GM23338 (cell line): ENCODE data around the gene NAPB. TPM values are rescaled to one million over a fixed set of nuclear protein-coding genes. Genes with fewer than 3 reads are reported as not detected.

Source experiments
- ATAC-seq: fragments of 200-7000 bp; cut with Tn5 transposase; 3 replicates; pipeline ENCODE4 v1.9.1; 2020
- DNase-seq: peaks from one replicate; pipeline ENCODE4 v3.0.0-alpha.2; 2015; ENCODE audit warnings: low spot score
- H2AFZ ChIP-seq: fragments of 200-600 bp; sonication (generic); 2 replicates; pipeline ENCODE4 v1.8.0; 2016; ENCODE audit warnings: antibody characterized with exemption, mild to moderate bottlenecking, moderate library complexity
- H3F3A ChIP-seq: fragments of 200-600 bp; sonication (generic); replicated peaks from 2 replicates; pipeline ENCODE4 v1.8.0; 2017; ENCODE audit warnings: antibody characterized with exemption, mixed run types, low read depth
- H3K27ac ChIP-seq: fragments of 200-600 bp; sonication (generic); 2 replicates; pipeline ENCODE4 v1.6.1; 2016; ENCODE audit warnings: low read depth
- H3K27me3 ChIP-seq: fragments of 200-600 bp; sonication (generic); 2 replicates; pipeline ENCODE4 v1.8.0; 2016; ENCODE audit warnings: mild to moderate bottlenecking, mixed run types, moderate library complexity; ENCODE audit not compliant: insufficient read depth
- H3K36me3 ChIP-seq: fragments of 200-600 bp; sonication (generic); 2 replicates; pipeline ENCODE4 v1.8.0; 2016; ENCODE audit warnings: mild to moderate bottlenecking; ENCODE audit not compliant: insufficient read depth
- H3K4me1 ChIP-seq: fragments of 200-600 bp; sonication (generic); 2 replicates; pipeline ENCODE4 v1.8.0; 2016; ENCODE audit warnings: mild to moderate bottlenecking, moderate library complexity; ENCODE audit not compliant: insufficient read depth
- H3K4me2 ChIP-seq: fragments of 200-600 bp; sonication (generic); 2 replicates; pipeline ENCODE4 v1.7.1; 2017; ENCODE audit warnings: mixed run types
- H3K4me3 ChIP-seq: fragments of 200-600 bp; sonication (generic); 2 replicates; pipeline ENCODE4 v1.6.1; 2016; ENCODE audit warnings: mixed run types
- H3K79me2 ChIP-seq: fragments of 200-600 bp; sonication (generic); replicated peaks from 2 replicates; pipeline ENCODE4 v1.8.0; 2017; ENCODE audit warnings: mild to moderate bottlenecking; ENCODE audit not compliant: insufficient read depth
- H3K9me2 ChIP-seq: fragments of 200-600 bp; sonication (generic); 2 replicates; pipeline ENCODE4 v1.8.0; 2017; ENCODE audit not compliant: insufficient read depth
- H4K20me1 ChIP-seq: fragments of 200-600 bp; sonication (generic); replicated peaks from 2 replicates; pipeline ENCODE4 v1.8.0; 2017; ENCODE audit warnings: mild to moderate bottlenecking; ENCODE audit not compliant: insufficient read depth
- H3K27ac Mint-ChIP-seq: 2 replicates; pipeline ENCODE4 v1.8.0; 2020; ENCODE audit warnings: inconsistent platforms, mild to moderate bottlenecking, moderate library complexity, mixed read lengths
- H3K27me3 Mint-ChIP-seq: 3 replicates; pipeline ENCODE4 v1.8.0; 2022; ENCODE audit warnings: low read depth, mild to moderate bottlenecking, moderate library complexity, mixed read lengths, inconsistent platforms; ENCODE audit not compliant: insufficient read depth, poor library complexity
- H3K36me3 Mint-ChIP-seq: 3 replicates; pipeline ENCODE4 v1.8.0; 2021; ENCODE audit warnings: low read depth, mild to moderate bottlenecking, inconsistent platforms, moderate library complexity, mixed read lengths
- H3K4me1 Mint-ChIP-seq: 3 replicates; pipeline ENCODE4 v1.8.0; 2020; ENCODE audit warnings: mild to moderate bottlenecking, inconsistent platforms, mixed read lengths
- H3K4me3 Mint-ChIP-seq: 3 replicates; pipeline ENCODE4 v1.8.0; 2021; ENCODE audit warnings: moderate library complexity, mild to moderate bottlenecking, inconsistent platforms, mixed read lengths
- H3K9me3 Mint-ChIP-seq: 3 replicates; pipeline ENCODE4 v1.8.0; 2020; ENCODE audit warnings: moderate library complexity, mild to moderate bottlenecking, inconsistent platforms, mixed read lengths
- CREB1 ChIP-seq: fragments of 250-450 bp; sonication (Bioruptor Pico); IDR thresholded peaks from 2 replicates; pipeline ENCODE4 v1.5.0; 2020; ENCODE audit warnings: low read depth, mild to moderate bottlenecking, moderate library complexity
- EZH2 ChIP-seq: fragments of 200-600 bp; sonication (generic); IDR thresholded peaks from one replicate; pipeline ENCODE4 v1.8.0; 2017; ENCODE audit warnings: antibody characterized with exemption, mild to moderate bottlenecking, low read depth; ENCODE audit not compliant: unreplicated experiment
- EZH2phosphoT487 ChIP-seq: fragments of 200-600 bp; sonication (generic); IDR thresholded peaks from one replicate; pipeline ENCODE4 v1.8.1; 2018; ENCODE audit warnings: antibody characterized with exemption; ENCODE audit not compliant: unreplicated experiment
- JUNB ChIP-seq: IDR thresholded peaks from one replicate; pipeline ENCODE4 v1.6.1; 2016; ENCODE audit warnings: antibody characterized with exemption; ENCODE audit not compliant: unreplicated experiment
- NANOG ChIP-seq: IDR thresholded peaks from 2 replicates; pipeline ENCODE4 v1.6.1; 2016; ENCODE audit warnings: antibody characterized with exemption, borderline replicate concordance
- POLR2AphosphoS5 ChIP-seq: IDR thresholded peaks from 2 replicates; pipeline ENCODE4 v1.6.1; 2016; ENCODE audit warnings: antibody characterized with exemption, low read depth
- REST ChIP-seq: IDR thresholded peaks from one replicate; pipeline ENCODE4 v1.6.1; 2018; ENCODE audit warnings: antibody characterized with exemption; ENCODE audit not compliant: unreplicated experiment
- STAT1 ChIP-seq: IDR thresholded peaks from one replicate; pipeline ENCODE4 v1.6.1; 2016; ENCODE audit warnings: antibody characterized with exemption; ENCODE audit not compliant: unreplicated experiment
- ZNF114 ChIP-seq: fragments of 250-450 bp; sonication (Bioruptor Pico); IDR thresholded peaks from 2 replicates; pipeline ENCODE4 v1.5.0; 2020; ENCODE audit warnings: mild to moderate bottlenecking, moderate library complexity
- ZNF331 ChIP-seq: fragments of 250-450 bp; sonication (Bioruptor Pico); IDR thresholded peaks from 2 replicates; pipeline ENCODE4 v1.5.0; 2020; ENCODE audit warnings: low read depth, mild to moderate bottlenecking, moderate library complexity
- polyA plus RNA-seq: library from polyadenylated mRNA; unstranded; fragments of >200 nt; fragmentation: Nextera tagmentation; extraction: Ambion mirVana; gene quantifications from 2 replicates; pipeline ENCODE4 v1.2.1, GENCODE V29; 2016
- total RNA-seq: library from RNA; depleted of rRNA; stranded (reverse); fragments of >200 nt; shearing (Covaris generic); gene quantifications from 2 replicates; pipeline ENCODE4 v1.2.3, GENCODE V29; 2014
- TF ChIP-seq, protein P1 (sequence below): IDR thresholded peaks from 2 replicates; pipeline ENCODE4 v1.6.1; 2016; ENCODE audit warnings: antibody characterized with exemption
- TF ChIP-seq, protein P2 (sequence below): fragments of 250-450 bp; sonication (Bioruptor Pico); IDR thresholded peaks from 2 replicates; pipeline ENCODE4 v1.5.0; 2020; ENCODE audit warnings: mild to moderate bottlenecking, moderate library complexity
- TF ChIP-seq, protein P3 (sequence below), 2 experiments: fragments of 200-600 bp in 1 of 2; sonication (generic) in 1 of 2; conservative IDR thresholded peaks; 2 replicates each; pipeline versions ENCODE4 v1.5.1 to v1.6.1; 2016 to 2017; ENCODE audit warnings: antibody characterized with exemption in 2 of 2, low read depth in 2 of 2, mild to moderate bottlenecking in 2 of 2, moderate library complexity in 1 of 2

The NAPB gene
- total and polyA plus RNA-seq, 2 experiments from 2014 or later = 7.3 to 18.1 TPM

DNA sequence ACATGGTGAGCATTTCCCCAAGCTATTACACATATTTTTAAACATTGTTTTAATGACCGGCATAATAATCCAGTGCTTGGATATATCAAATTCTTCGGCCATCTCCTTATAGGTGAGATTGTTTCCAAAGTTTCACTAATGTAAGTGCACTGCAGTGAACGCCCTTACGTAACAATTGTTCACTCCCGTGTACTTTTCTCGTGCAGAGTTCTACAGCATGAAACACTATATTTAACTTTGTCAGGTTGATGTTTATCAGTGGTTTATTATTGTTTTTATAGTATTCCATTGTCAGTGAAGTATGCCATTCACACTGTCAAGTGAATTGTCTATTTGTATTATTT lies 62.8 kb downstream of the NAPB start:
- H3F3A ChIP-seq = peaks cover 17% of the 10 kb centered on the region; the same call in 1 of the 2 replicates
- no peak for TF ChIP-seq REST
- TF ChIP-seq, protein P1, sequence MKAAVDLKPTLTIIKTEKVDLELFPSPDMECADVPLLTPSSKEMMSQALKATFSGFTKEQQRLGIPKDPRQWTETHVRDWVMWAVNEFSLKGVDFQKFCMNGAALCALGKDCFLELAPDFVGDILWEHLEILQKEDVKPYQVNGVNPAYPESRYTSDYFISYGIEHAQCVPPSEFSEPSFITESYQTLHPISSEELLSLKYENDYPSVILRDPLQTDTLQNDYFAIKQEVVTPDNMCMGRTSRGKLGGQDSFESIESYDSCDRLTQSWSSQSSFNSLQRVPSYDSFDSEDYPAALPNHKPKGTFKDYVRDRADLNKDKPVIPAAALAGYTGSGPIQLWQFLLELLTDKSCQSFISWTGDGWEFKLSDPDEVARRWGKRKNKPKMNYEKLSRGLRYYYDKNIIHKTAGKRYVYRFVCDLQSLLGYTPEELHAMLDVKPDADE = no peak
- no peak for TF ChIP-seq STAT1
- TF ChIP-seq POLR2AphosphoS5 = no peak
- TF ChIP-seq, protein P2, sequence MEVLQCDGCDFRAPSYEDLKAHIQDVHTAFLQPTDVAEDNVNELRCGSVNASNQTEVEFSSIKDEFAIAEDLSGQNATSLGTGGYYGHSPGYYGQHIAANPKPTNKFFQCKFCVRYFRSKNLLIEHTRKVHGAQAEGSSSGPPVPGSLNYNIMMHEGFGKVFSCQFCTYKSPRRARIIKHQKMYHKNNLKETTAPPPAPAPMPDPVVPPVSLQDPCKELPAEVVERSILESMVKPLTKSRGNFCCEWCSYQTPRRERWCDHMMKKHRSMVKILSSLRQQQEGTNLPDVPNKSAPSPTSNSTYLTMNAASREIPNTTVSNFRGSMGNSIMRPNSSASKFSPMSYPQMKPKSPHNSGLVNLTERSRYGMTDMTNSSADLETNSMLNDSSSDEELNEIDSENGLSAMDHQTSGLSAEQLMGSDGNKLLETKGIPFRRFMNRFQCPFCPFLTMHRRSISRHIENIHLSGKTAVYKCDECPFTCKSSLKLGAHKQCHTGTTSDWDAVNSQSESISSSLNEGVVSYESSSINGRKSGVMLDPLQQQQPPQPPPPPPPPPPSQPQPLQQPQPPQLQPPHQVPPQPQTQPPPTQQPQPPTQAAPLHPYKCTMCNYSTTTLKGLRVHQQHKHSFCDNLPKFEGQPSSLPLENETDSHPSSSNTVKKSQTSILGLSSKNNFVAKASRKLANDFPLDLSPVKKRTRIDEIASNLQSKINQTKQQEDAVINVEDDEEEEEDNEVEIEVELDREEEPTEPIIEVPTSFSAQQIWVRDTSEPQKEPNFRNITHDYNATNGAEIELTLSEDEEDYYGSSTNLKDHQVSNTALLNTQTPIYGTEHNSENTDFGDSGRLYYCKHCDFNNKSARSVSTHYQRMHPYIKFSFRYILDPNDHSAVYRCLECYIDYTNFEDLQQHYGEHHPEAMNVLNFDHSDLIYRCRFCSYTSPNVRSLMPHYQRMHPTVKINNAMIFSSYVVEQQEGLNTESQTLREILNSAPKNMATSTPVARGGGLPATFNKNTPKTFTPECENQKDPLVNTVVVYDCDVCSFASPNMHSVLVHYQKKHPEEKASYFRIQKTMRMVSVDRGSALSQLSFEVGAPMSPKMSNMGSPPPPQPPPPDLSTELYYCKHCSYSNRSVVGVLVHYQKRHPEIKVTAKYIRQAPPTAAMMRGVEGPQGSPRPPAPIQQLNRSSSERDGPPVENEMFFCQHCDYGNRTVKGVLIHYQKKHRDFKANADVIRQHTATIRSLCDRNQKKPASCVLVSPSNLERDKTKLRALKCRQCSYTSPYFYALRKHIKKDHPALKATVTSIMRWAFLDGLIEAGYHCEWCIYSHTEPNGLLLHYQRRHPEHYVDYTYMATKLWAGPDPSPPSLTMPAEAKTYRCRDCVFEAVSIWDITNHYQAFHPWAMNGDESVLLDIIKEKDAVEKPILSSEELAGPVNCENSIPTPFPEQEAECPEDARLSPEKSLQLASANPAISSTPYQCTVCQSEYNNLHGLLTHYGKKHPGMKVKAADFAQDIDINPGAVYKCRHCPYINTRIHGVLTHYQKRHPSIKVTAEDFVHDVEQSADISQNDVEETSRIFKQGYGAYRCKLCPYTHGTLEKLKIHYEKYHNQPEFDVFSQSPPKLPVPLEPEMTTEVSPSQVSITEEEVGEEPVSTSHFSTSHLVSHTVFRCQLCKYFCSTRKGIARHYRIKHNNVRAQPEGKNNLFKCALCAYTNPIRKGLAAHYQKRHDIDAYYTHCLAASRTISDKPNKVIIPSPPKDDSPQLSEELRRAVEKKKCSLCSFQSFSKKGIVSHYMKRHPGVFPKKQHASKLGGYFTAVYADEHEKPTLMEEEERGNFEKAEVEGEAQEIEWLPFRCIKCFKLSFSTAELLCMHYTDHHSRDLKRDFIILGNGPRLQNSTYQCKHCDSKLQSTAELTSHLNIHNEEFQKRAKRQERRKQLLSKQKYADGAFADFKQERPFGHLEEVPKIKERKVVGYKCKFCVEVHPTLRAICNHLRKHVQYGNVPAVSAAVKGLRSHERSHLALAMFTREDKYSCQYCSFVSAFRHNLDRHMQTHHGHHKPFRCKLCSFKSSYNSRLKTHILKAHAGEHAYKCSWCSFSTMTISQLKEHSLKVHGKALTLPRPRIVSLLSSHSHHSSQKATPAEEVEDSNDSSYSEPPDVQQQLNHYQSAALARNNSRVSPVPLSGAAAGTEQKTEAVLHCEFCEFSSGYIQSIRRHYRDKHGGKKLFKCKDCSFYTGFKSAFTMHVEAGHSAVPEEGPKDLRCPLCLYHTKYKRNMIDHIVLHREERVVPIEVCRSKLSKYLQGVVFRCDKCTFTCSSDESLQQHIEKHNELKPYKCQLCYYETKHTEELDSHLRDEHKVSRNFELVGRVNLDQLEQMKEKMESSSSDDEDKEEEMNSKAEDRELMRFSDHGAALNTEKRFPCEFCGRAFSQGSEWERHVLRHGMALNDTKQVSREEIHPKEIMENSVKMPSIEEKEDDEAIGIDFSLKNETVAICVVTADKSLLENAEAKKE = no peak
- no peak for TF ChIP-seq JUNB
- no peak for TF ChIP-seq EZH2
- no peak for TF ChIP-seq EZH2phosphoT487
- TF ChIP-seq CREB1 (CRISPR knock-in tag) = no peak
- TF ChIP-seq, protein P3, sequence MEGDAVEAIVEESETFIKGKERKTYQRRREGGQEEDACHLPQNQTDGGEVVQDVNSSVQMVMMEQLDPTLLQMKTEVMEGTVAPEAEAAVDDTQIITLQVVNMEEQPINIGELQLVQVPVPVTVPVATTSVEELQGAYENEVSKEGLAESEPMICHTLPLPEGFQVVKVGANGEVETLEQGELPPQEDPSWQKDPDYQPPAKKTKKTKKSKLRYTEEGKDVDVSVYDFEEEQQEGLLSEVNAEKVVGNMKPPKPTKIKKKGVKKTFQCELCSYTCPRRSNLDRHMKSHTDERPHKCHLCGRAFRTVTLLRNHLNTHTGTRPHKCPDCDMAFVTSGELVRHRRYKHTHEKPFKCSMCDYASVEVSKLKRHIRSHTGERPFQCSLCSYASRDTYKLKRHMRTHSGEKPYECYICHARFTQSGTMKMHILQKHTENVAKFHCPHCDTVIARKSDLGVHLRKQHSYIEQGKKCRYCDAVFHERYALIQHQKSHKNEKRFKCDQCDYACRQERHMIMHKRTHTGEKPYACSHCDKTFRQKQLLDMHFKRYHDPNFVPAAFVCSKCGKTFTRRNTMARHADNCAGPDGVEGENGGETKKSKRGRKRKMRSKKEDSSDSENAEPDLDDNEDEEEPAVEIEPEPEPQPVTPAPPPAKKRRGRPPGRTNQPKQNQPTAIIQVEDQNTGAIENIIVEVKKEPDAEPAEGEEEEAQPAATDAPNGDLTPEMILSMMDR (conservative IDR thresholded peaks at IDR 0.05; ENCODE audit: low read depth in 2 of 2) = no peak
- TF ChIP-seq ZNF114 (CRISPR knock-in tag) = no peak
- no peak for TF ChIP-seq ZNF331
- no peak for TF ChIP-seq NANOG
- peak overlapping the region; percentile 18; the same call in 1 of the 2 replicates for H3K27ac ChIP-seq
- no peaks in the 10 kb centered on the region for H3K9me2 ChIP-seq
- peak overlapping the region; percentile 46 for H3K4me3 ChIP-seq
- peaks cover 3% of the 10 kb centered on the region; the same call in 1 of the 2 replicates for H3K36me3 ChIP-seq
- Mint-ChIP-seq H3K27me3 (peaks cover 14% of the 10 kb centered on the region), H3K4me3 (peak overlapping the region; percentile 70), H3K27ac (peak overlapping the region; percentile 89), H3K36me3 (peaks cover 16% of the 10 kb centered on the region; the same call in 2 of the 3 replicates), H3K4me1 (peaks cover 32% of the 10 kb centered on the region), H3K9me3 (no peaks in the 10 kb centered on the region)
- no peaks in the 10 kb centered on the region for H3K27me3 ChIP-seq
- H3K4me2 ChIP-seq = peak overlapping the region; percentile 69
- H3K79me2 ChIP-seq = peaks cover 15% of the 10 kb centered on the region
- peaks cover 19% of the 10 kb centered on the region for H4K20me1 ChIP-seq
- ATAC-seq (no peak), DNase-seq (no peak)
- peaks cover 35% of the 10 kb centered on the region; the same call in 1 of the 2 replicates for H3K4me1 ChIP-seq
- no peak overlapping the region; the same call in 1 of the 2 replicates for H2AFZ ChIP-seq
